ENCODE results near the gene LAMB4.

DNA sequence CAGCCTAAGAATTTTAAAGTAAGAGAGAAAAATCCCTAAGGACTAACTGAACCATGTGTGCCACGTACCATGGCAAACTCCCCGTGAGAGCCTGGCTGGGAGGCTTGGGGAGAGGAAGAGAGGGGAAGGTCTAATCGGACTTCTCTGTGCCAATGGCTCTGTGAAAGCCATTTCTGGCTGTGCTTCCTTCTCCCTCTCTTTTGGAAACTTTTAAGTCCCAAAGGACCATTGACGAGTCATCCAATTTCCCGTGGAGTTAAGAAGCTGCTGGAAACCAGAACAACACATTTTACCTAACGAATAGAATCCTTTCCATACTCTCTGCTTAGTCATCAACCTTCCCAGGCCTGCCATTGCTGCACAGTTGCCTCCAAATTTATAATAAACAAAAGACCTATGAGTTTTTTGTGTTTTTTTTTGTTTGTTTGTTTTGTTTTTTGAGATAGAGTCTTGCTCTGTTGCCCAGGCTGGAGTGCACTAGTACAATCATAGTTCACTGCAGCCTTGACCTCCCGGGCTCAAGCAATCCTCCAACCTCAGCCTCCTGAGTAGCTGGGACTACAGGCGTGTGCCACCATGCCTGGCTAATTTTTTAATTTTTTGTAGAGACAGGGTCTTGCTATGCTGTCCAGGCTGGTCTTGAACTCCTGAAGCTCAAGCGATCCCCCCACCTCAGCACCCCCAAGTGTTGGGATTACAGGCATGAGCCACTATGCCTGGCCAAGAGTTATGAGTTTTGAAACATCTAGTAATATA, 140.4 kb downstream of the LAMB4 start:
- TF ChIP-seq, protein P1, sequence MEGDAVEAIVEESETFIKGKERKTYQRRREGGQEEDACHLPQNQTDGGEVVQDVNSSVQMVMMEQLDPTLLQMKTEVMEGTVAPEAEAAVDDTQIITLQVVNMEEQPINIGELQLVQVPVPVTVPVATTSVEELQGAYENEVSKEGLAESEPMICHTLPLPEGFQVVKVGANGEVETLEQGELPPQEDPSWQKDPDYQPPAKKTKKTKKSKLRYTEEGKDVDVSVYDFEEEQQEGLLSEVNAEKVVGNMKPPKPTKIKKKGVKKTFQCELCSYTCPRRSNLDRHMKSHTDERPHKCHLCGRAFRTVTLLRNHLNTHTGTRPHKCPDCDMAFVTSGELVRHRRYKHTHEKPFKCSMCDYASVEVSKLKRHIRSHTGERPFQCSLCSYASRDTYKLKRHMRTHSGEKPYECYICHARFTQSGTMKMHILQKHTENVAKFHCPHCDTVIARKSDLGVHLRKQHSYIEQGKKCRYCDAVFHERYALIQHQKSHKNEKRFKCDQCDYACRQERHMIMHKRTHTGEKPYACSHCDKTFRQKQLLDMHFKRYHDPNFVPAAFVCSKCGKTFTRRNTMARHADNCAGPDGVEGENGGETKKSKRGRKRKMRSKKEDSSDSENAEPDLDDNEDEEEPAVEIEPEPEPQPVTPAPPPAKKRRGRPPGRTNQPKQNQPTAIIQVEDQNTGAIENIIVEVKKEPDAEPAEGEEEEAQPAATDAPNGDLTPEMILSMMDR (conservative IDR thresholded peaks at IDR 0.05) = no peak
- TF ChIP-seq ZFX (IDR thresholded peaks at IDR 0.05) = no peak

Measured in C4-2B (cell line).